ENCODE data around the gene ZNF268. TPM values are rescaled to one million over a fixed set of nuclear protein-coding genes. Genes with fewer than 3 reads are reported as not detected.
"Not testable (repeated sequence)": the region's sequence is repeated elsewhere in the genome, so short reads cannot be mapped to it uniquely, and the experiment has no call there.

Gene ZNF268
- total and polyA plus RNA-seq, 10 of the 15 experiments (the other 5 are each of a cell fraction or from before 2014, with no cell fraction given) = 9.4 to 23.2 (median 15.3) TPM

- DNase-seq (ENCODE audit: low read depth, low spot score) (no peak), FAIRE-seq (no peak), ATAC-seq (no peak)
- SMC1A ChIA-PET (ENCODE audit: uncharacterized antibody, unreplicated experiment) = no interaction called here
- RAD21 ChIA-PET (ENCODE audit: unreplicated experiment) = no interaction called here
- H3K4me3 ChIP-seq = no peak overlapping the region
- H4K20me1 ChIP-seq (ENCODE audit: control insufficient read depth, insufficient read depth) = no peaks in the 10 kb centered on the region
- no peak overlapping the region for H2AFZ ChIP-seq (ENCODE audit: control insufficient read depth, low read depth, low read length)
- H3K9me3 ChIP-seq (replicated peaks; ENCODE audit: control insufficient read depth, insufficient read depth, low read length) = no peaks in the 10 kb centered on the region; the same call in 1 of the 3 replicates
- H3K79me2 ChIP-seq (ENCODE audit: control insufficient read depth, insufficient read depth, low read length) = no peaks in the 10 kb centered on the region
- H3K4me1 ChIP-seq (ENCODE audit: control insufficient read depth, insufficient read depth, low read length) = no peaks in the 10 kb centered on the region
- POLR2A ChIA-PET = no interaction called here
- CTCF ChIA-PET = no interaction called here
- TF ChIP-seq BCL3 (IDR thresholded peaks at IDR 0.05; ENCODE audit: borderline replicate concordance, insufficient read depth, low read depth, low read length, poor library complexity, severe bottlenecking) = no peak
- TF ChIP-seq PKNOX1 (IDR thresholded peaks at IDR 0.05) = no peak
- no peak for TF ChIP-seq WRNIP1 (IDR thresholded peaks at IDR 0.05; ENCODE audit: borderline replicate concordance, low read depth, low read length)
- no peak for TF ChIP-seq ZNF207 (IDR thresholded peaks at IDR 0.05; ENCODE audit: borderline replicate concordance)
- no peak for TF ChIP-seq FOXK2 (IDR thresholded peaks at IDR 0.05)
- TF ChIP-seq ZZZ3 (IDR thresholded peaks at IDR 0.05; ENCODE audit: control insufficient read depth, insufficient read length, low read depth) = no peak
- no peak for TF ChIP-seq NFYA (IDR thresholded peaks at IDR 0.05; ENCODE audit: borderline replicate concordance, low read depth, low read length)
- TF ChIP-seq SMARCA5 (IDR thresholded peaks at IDR 0.05) = no peak
- TF ChIP-seq E2F8 (IDR thresholded peaks at IDR 0.05; ENCODE audit: low read depth, partially characterized antibody) = no peak
- no peak for TF ChIP-seq CHD2 (IDR thresholded peaks at IDR 0.05; ENCODE audit: borderline replicate concordance, low read depth, low read length)
- TF ChIP-seq STAT1 (conservative IDR thresholded peaks at IDR 0.05) = no peak
- no peak for TF ChIP-seq DPF2 (IDR thresholded peaks at IDR 0.05)
- TF ChIP-seq TAF1 (IDR thresholded peaks at IDR 0.05; ENCODE audit: borderline replicate concordance, low read depth, low read length) = no peak
- TF ChIP-seq YY1 (IDR thresholded peaks at IDR 0.05; ENCODE audit: low read depth, low read length) = no peak
- H3K27ac ChIP-seq (ENCODE audit: control insufficient read depth, insufficient read depth) = no peak overlapping the region
- in situ Hi-C loops (cut with MboI) (no loop called here), intact Hi-C loops (cut with micrococcal nuclease; ENCODE audit: unreplicated experiment) (no loop called here)
- H3K36me3 ChIP-seq (ENCODE audit: control insufficient read depth in 2 of 2, insufficient read depth in 2 of 2, low read length in 1 of 2) = no peaks in the 10 kb centered on the region
- BruUV-seq (replicated peaks) = no TSS peak
- 15% methylated on average over 6 of the region's 6 CpGs for WGBS (ENCODE audit: insufficient coverage, insufficient replicate concordance, low lambda C conversion rate, missing lambda C conversion rate)
- H3K4me2 ChIP-seq (ENCODE audit: control insufficient read depth, insufficient read depth) = no peak overlapping the region
- H3K9ac ChIP-seq (ENCODE audit: control insufficient read depth, insufficient read depth, low read length) = no peak overlapping the region
- H3K27me3 ChIP-seq (replicated peaks in 1 of 2; ENCODE audit: control insufficient read depth in 2 of 2, insufficient read depth in 2 of 2, low read length in 1 of 2) = no peaks in the 10 kb centered on the region
These were observed 70.4 kb downstream of the ZNF268 start for GRCh38 chr12:133251732-133252131.

GRCh38 chr12:133255833-133256232 is 74.5 kb downstream of the ZNF268 start:
- H2AFZ ChIP-seq (ENCODE audit: control insufficient read depth, low read depth, low read length); H3K4me3 ChIP-seq; DNase-seq (ENCODE audit: low read depth, low spot score); FAIRE-seq; SMC1A ChIA-PET (ENCODE audit: uncharacterized antibody, unreplicated experiment); POLR2A ChIA-PET; H3K27ac ChIP-seq (ENCODE audit: control insufficient read depth, insufficient read depth); in situ Hi-C loops (cut with MboI); H4K20me1 ChIP-seq (ENCODE audit: control insufficient read depth, insufficient read depth); H3K79me2 ChIP-seq (ENCODE audit: control insufficient read depth, insufficient read depth, low read length); intact Hi-C loops (cut with micrococcal nuclease; ENCODE audit: unreplicated experiment); BruUV-seq (replicated peaks); H3K36me3 ChIP-seq (ENCODE audit: control insufficient read depth in 2 of 2, insufficient read depth in 2 of 2, low read length in 1 of 2); RAD21 ChIA-PET (ENCODE audit: unreplicated experiment); CTCF ChIA-PET; ATAC-seq; H3K4me1 ChIP-seq (ENCODE audit: control insufficient read depth, insufficient read depth, low read length); H3K9me3 ChIP-seq (replicated peaks; ENCODE audit: control insufficient read depth, insufficient read depth, low read length); H3K27me3 ChIP-seq (replicated peaks in 1 of 2; ENCODE audit: control insufficient read depth in 2 of 2, insufficient read depth in 2 of 2, low read length in 1 of 2); H3K9ac ChIP-seq (ENCODE audit: control insufficient read depth, insufficient read depth, low read length); H3K4me2 ChIP-seq (ENCODE audit: control insufficient read depth, insufficient read depth): not testable (repeated sequence)
- 0% methylated on average over 1 of the region's 1 CpG for WGBS (ENCODE audit: insufficient coverage, insufficient replicate concordance, low lambda C conversion rate, missing lambda C conversion rate)

Measured in GM12878 (cell line).